Activated CD4-positive, alpha-beta memory T cell treated with anti-CD3 and anti-CD28 coated beads, Interleukin-2, amount 10 ng/mL, durations not matched to agents 7 days and 5 days (primary cell): ENCODE measurements around the gene NSMCE1. TPM values are rescaled to one million over a fixed set of nuclear protein-coding genes. Genes with fewer than 3 reads are reported as not detected.
A peak's percentile ranks its signal among the peaks of the same experiment; 100 is the strongest.

Experiments
- CTCF ChIA-PET: fragments of 350-600 bp; sonication (Branson Sonifier 250); formaldehyde crosslinking; loops from one replicate; lab custom pipeline; 2021; ENCODE audit warnings: antibody characterized with exemption, inconsistent platforms; lab: Charles Lee
- POLR2A ChIA-PET: fragments of 350-600 bp; sonication (Branson Sonifier 250); formaldehyde crosslinking; loops from one replicate; lab custom pipeline; 2021; ENCODE audit warnings: antibody characterized with exemption; lab: Charles Lee
- DNase-seq: peaks from one replicate; pipeline ENCODE4 v3.0.0-alpha.2; 2020
- H3K27ac Mint-ChIP-seq: one replicate; pipeline ENCODE4 v1.8.0; 2021; ENCODE audit warnings: mild to moderate bottlenecking, mixed read lengths
- H3K27me3 Mint-ChIP-seq: one replicate; pipeline ENCODE4 v1.8.0; 2021; ENCODE audit warnings: mixed read lengths
- H3K36me3 Mint-ChIP-seq: one replicate; pipeline ENCODE4 v1.8.0; 2021; ENCODE audit warnings: low read depth, mixed read lengths
- H3K4me1 Mint-ChIP-seq: one replicate; pipeline ENCODE4 v1.8.0; 2021; ENCODE audit warnings: mixed read lengths
- H3K4me3 Mint-ChIP-seq: one replicate; pipeline ENCODE4 v1.8.0; 2021; ENCODE audit warnings: mild to moderate bottlenecking, mixed read lengths
- H3K9me3 Mint-ChIP-seq: one replicate; pipeline ENCODE4 v1.8.0; 2021; ENCODE audit warnings: mixed read lengths
- total RNA-seq, 2 experiments: library from RNA; stranded (reverse); gene quantifications; one replicate each; pipeline ENCODE4 v1.2.3, GENCODE V29; 2021

Gene NSMCE1
- 100 to 1,000 TPM; 100 to 106 TPM for total RNA-seq

GRCh38 chr16:27268376-27269299 is at the start of gene NSMCE1:
TSS of gene NSMCE1 (minus strand) at chr16:27268772. CDS start at chr16:27257570, 11,202 bp downstream.
- CTCF ChIA-PET, result interaction anchor here (1.0 to 7.9 kb wide), 3 partner anchors 33 to 50 kb away, joined by 3 to 74 read pairs (median 3); no protein-coding TSS in a partner anchor
- Mint-ChIP-seq H3K27ac (peak within 1 kb of the TSS; percentile 90), H3K36me3 (peaks cover 32% of the 10 kb centered on the region), H3K4me1 (peaks cover 65% of the 10 kb centered on the region), H3K4me3 (peak within 1 kb of the TSS; percentile 98), H3K9me3 (no peaks in the 10 kb centered on the region), H3K27me3 (no peaks in the 10 kb centered on the region)
- POLR2A ChIA-PET, result interaction anchor here (1.0 to 10.7 kb wide), 10 partner anchors 13 to 99 kb away, joined by 3 to 243 read pairs (median 6); no protein-coding TSS in a partner anchor
- DNase-seq, result peak; percentile 97

GRCh38 chr16:27317738-27318391 is 49.3 kb upstream of the NSMCE1 start:
- no peaks in the 10 kb centered on the region for H3K27me3 Mint-ChIP-seq
- peaks cover 73% of the 10 kb centered on the region for H3K4me1 Mint-ChIP-seq
- ChIA-PET CTCF (interaction anchor here (0.5 to 10.1 kb wide), 15 partner anchors 19 to 148 kb away, joined by 3 to 146 read pairs (median 5); partner anchors contain the start of gene KDM8), POLR2A (interaction anchor here (0.8 to 10.1 kb wide), 31 partner anchors 10 to 148 kb away, joined by 3 to 448 read pairs (median 8); partner anchors contain the start of genes IL21R, KDM8 and NSMCE1)
- H3K36me3 Mint-ChIP-seq, result peaks cover 84% of the 10 kb centered on the region
- H3K9me3 Mint-ChIP-seq, result no peaks in the 10 kb centered on the region
- peak overlapping the region; percentile 98 for H3K27ac Mint-ChIP-seq
- H3K4me3 Mint-ChIP-seq, result peak overlapping the region; percentile 97
- no peak for DNase-seq

- Mint-ChIP-seq H3K27me3 (peaks cover 3% of the 10 kb centered on the region), H3K4me1 (peaks cover 73% of the 10 kb centered on the region), H3K4me3 (peak overlapping the region; percentile 97), H3K9me3 (no peaks in the 10 kb centered on the region), H3K36me3 (peaks cover 79% of the 10 kb centered on the region), H3K27ac (peak overlapping the region; percentile 98)
- ChIA-PET POLR2A (interaction anchor here (0.9 to 10.1 kb wide), 28 partner anchors 11 to 148 kb away, joined by 3 to 448 read pairs (median 10); partner anchors contain the start of genes IL21R, KDM8 and NSMCE1), CTCF (interaction anchor here (0.8 to 10.1 kb wide), 14 partner anchors 12 to 148 kb away, joined by 3 to 146 read pairs (median 5); partner anchors contain the start of gene KDM8)
- peak; percentile 28 for DNase-seq
Measured at GRCh38 chr16:27317320-27317719, 48.7 kb upstream of the NSMCE1 start.

GRCh38 chr16:27316038-27316680 is 47.6 kb upstream of the NSMCE1 start:
- ChIA-PET POLR2A (interaction anchor here (0.7 to 10.1 kb wide), 22 partner anchors 11 to 142 kb away, joined by 3 to 448 read pairs (median 13); partner anchors contain the start of genes IL21R, KDM8 and NSMCE1), CTCF (interaction anchor here (0.9 to 10.1 kb wide), 11 partner anchors 13 to 147 kb away, joined by 3 to 146 read pairs (median 5); partner anchors contain the start of gene KDM8)
- Mint-ChIP-seq H3K4me1 (peaks cover 68% of the 10 kb centered on the region), H3K9me3 (no peaks in the 10 kb centered on the region), H3K27ac (peak overlapping the region; percentile 98), H3K36me3 (peaks cover 69% of the 10 kb centered on the region), H3K27me3 (peaks cover 3% of the 10 kb centered on the region), H3K4me3 (peak overlapping the region; percentile 97)
- no peak for DNase-seq

- peak overlapping the region; percentile 98 for H3K27ac Mint-ChIP-seq
- ChIA-PET CTCF (interaction anchor here (0.8 to 10.1 kb wide), 9 partner anchors 24 to 144 kb away, joined by 3 to 146 read pairs (median 5); partner anchors contain the start of gene KDM8), POLR2A (interaction anchor here (0.9 to 10.1 kb wide), 19 partner anchors 10 to 142 kb away, joined by 3 to 448 read pairs (median 9); partner anchors contain the start of genes IL21R, KDM8 and NSMCE1)
- peaks cover 5% of the 10 kb centered on the region for H3K27me3 Mint-ChIP-seq
- peak overlapping the region; percentile 97 for H3K4me3 Mint-ChIP-seq
- no peaks in the 10 kb centered on the region for H3K9me3 Mint-ChIP-seq
- peaks cover 63% of the 10 kb centered on the region for H3K4me1 Mint-ChIP-seq
- DNase-seq, result peak; percentile 77
- H3K36me3 Mint-ChIP-seq, result peaks cover 62% of the 10 kb centered on the region
Measured at GRCh38 chr16:27315333-27316037, 46.9 kb upstream of the NSMCE1 start.

GRCh38 chr16:27314986-27315332 is 46.4 kb upstream of the NSMCE1 start:
- Mint-ChIP-seq H3K9me3 (no peaks in the 10 kb centered on the region), H3K4me3 (peak overlapping the region; percentile 97), H3K4me1 (peaks cover 58% of the 10 kb centered on the region), H3K27me3 (peaks cover 5% of the 10 kb centered on the region), H3K27ac (peak overlapping the region; percentile 98), H3K36me3 (peaks cover 59% of the 10 kb centered on the region)
- DNase-seq, result no peak
- ChIA-PET CTCF (interaction anchor here (0.8 to 10.1 kb wide), 6 partner anchors 24 to 136 kb away, joined by 3 to 146 read pairs (median 27); no protein-coding TSS in a partner anchor), POLR2A (interaction anchor here (0.9 to 10.1 kb wide), 15 partner anchors 10 to 141 kb away, joined by 3 to 448 read pairs (median 27); partner anchors contain the start of genes IL21R, KDM8 and NSMCE1)

- DNase-seq, result peak; percentile 74
- Mint-ChIP-seq H3K4me3 (peak overlapping the region; percentile 97), H3K27ac (peak overlapping the region; percentile 98), H3K4me1 (peaks cover 51% of the 10 kb centered on the region), H3K27me3 (peaks cover 6% of the 10 kb centered on the region), H3K36me3 (peaks cover 51% of the 10 kb centered on the region), H3K9me3 (no peaks in the 10 kb centered on the region)
- POLR2A ChIA-PET, result interaction anchor here (1.1 to 10.1 kb wide), 10 partner anchors 9 to 140 kb away, joined by 4 to 448 read pairs (median 64); partner anchors contain the start of genes IL21R and NSMCE1
- CTCF ChIA-PET, result interaction anchor here (1.3 to 10.1 kb wide), 4 partner anchors 40 to 135 kb away, joined by 5 to 146 read pairs (median 44); no protein-coding TSS in a partner anchor
Measured at GRCh38 chr16:27314161-27314723, 45.7 kb upstream of the NSMCE1 start.

- H3K27ac Mint-ChIP-seq, result peak within 1 kb of the TSS; percentile 98
- ChIA-PET CTCF (interaction anchor here (0.6 to 1.2 kb wide), 2 partner anchors 10 to 841 kb away, joined by 3 to 4 read pairs; no protein-coding TSS in a partner anchor), POLR2A (interaction anchor here (0.8 to 10.1 kb wide), 8 partner anchors 16 to 109 kb away, joined by 3 to 448 read pairs (median 6); no protein-coding TSS in a partner anchor)
- peak; percentile 69 for DNase-seq
- H3K9me3 Mint-ChIP-seq, result peaks cover 2% of the 10 kb centered on the region
- peaks cover 45% of the 10 kb centered on the region for H3K4me1 Mint-ChIP-seq
- peaks cover 45% of the 10 kb centered on the region for H3K36me3 Mint-ChIP-seq
- H3K4me3 Mint-ChIP-seq, result peak within 1 kb of the TSS; percentile 97
- peaks cover 8% of the 10 kb centered on the region for H3K27me3 Mint-ChIP-seq
Measured at GRCh38 chr16:27313422-27314160, 45.0 kb upstream of the NSMCE1 start, which contains the start of gene IL4R. TSS of gene IL4R (plus strand) at chr16:27313974. CDS start at chr16:27340204, 26,230 bp downstream.

- Mint-ChIP-seq H3K4me1 (peaks cover 37% of the 10 kb centered on the region), H3K27me3 (peaks cover 10% of the 10 kb centered on the region), H3K27ac (peak overlapping the region; percentile 86), H3K4me3 (peak overlapping the region; percentile 83), H3K36me3 (peaks cover 37% of the 10 kb centered on the region), H3K9me3 (peaks cover 2% of the 10 kb centered on the region)
- CTCF ChIA-PET, result interaction anchor here (0.6 to 1.2 kb wide), 4 partner anchors 9 to 841 kb away, joined by 3 to 4 read pairs (median 4); no protein-coding TSS in a partner anchor
- POLR2A ChIA-PET, result interaction anchor here (0.7 to 3.1 kb wide), 17 partner anchors 9 to 152 kb away, joined by 3 to 16 read pairs (median 3); no protein-coding TSS in a partner anchor
- DNase-seq, result no peak
Measured at GRCh38 chr16:27312580-27313421, 44.2 kb upstream of the NSMCE1 start.
